ENCODE results near the gene C15orf39.

C15orf39 gene

GRCh38 chr15:75207618-75208500 lies 6.2 kb downstream of the C15orf39 start:
- FAIRE-seq (no peak), DNase-seq (ENCODE audit: insufficient read length) (no peak)
- TF ChIP-seq POLR2AphosphoS5 (IDR thresholded peaks at IDR 0.05; ENCODE audit: low read depth, low read length) (peak; percentile 23; the same call in 1 of the 2 replicates), POLR2A (IDR thresholded peaks at IDR 0.05; ENCODE audit: low read depth, low read length) (no peak)

GRCh38 chr15:75208501-75209288 lies 7.0 kb downstream of the C15orf39 start:
- TF ChIP-seq TAF1 (IDR thresholded peaks at IDR 0.05; ENCODE audit: borderline replicate concordance, low read depth, low read length) (no peak), POLR2A (IDR thresholded peaks at IDR 0.05; ENCODE audit: low read depth, low read length) (no peak), POLR2AphosphoS5 (IDR thresholded peaks at IDR 0.05; ENCODE audit: low read depth, low read length) (no peak)
- FAIRE-seq, result no peak
- no peak for DNase-seq (ENCODE audit: insufficient read length)

- TF ChIP-seq POLR2A (IDR thresholded peaks at IDR 0.05; ENCODE audit: low read depth, low read length) (no peak; the same call in 1 of the 2 replicates), POLR2AphosphoS5 (IDR thresholded peaks at IDR 0.05; ENCODE audit: low read depth, low read length) (no peak), TAF1 (IDR thresholded peaks at IDR 0.05; ENCODE audit: borderline replicate concordance, low read depth, low read length) (no peak)
- no peak for FAIRE-seq
- DNase-seq (ENCODE audit: insufficient read length), result no peak
Observed at GRCh38 chr15:75209289-75209676, 7.6 kb downstream of the C15orf39 start.

GRCh38 chr15:75210811-75211230 lies 9.1 kb downstream of the C15orf39 start:
- DNase-seq (ENCODE audit: insufficient read length) (no peak), FAIRE-seq (no peak)
- TF ChIP-seq POLR2A (IDR thresholded peaks at IDR 0.05; ENCODE audit: low read depth, low read length), result no peak
- TF ChIP-seq POLR2AphosphoS5 (IDR thresholded peaks at IDR 0.05; ENCODE audit: low read depth, low read length), result peak; percentile 58; the same call in 1 of the 2 replicates

- DNase-seq (ENCODE audit: insufficient read length), result no peak
- no peak for FAIRE-seq
- TF ChIP-seq POLR2AphosphoS5 (IDR thresholded peaks at IDR 0.05; ENCODE audit: low read depth, low read length) (no peak), POLR2A (IDR thresholded peaks at IDR 0.05; ENCODE audit: low read depth, low read length) (no peak), TAF1 (IDR thresholded peaks at IDR 0.05; ENCODE audit: borderline replicate concordance, low read depth, low read length) (no peak)
Observed at GRCh38 chr15:75211436-75212199, 9.9 kb downstream of the C15orf39 start.

GRCh38 chr15:75212200-75212858 lies 10.6 kb downstream of the C15orf39 start:
- DNase-seq (ENCODE audit: insufficient read length), result no peak
- TF ChIP-seq POLR2A (IDR thresholded peaks at IDR 0.05; ENCODE audit: low read depth, low read length), result peak; percentile 27; the same call in 1 of the 2 replicates
- no peak for TF ChIP-seq TAF1 (IDR thresholded peaks at IDR 0.05; ENCODE audit: borderline replicate concordance, low read depth, low read length)
- TF ChIP-seq POLR2AphosphoS5 (IDR thresholded peaks at IDR 0.05; ENCODE audit: low read depth, low read length), result peak; percentile 49
- no peak for FAIRE-seq

GRCh38 chr15:75213212-75213767 lies 11.6 kb downstream of the C15orf39 start:
- DNase-seq (ENCODE audit: insufficient read length) (no peak), FAIRE-seq (no peak)
- TF ChIP-seq POLR2A (IDR thresholded peaks at IDR 0.05; ENCODE audit: low read depth, low read length), result peak; percentile 17; the same call in 1 of the 2 replicates
- TF ChIP-seq TAF1 (IDR thresholded peaks at IDR 0.05; ENCODE audit: borderline replicate concordance, low read depth, low read length), result no peak
- TF ChIP-seq POLR2AphosphoS5 (IDR thresholded peaks at IDR 0.05; ENCODE audit: low read depth, low read length), result peak; percentile 15; the same call in 1 of the 2 replicates

- FAIRE-seq, result no peak
Observed at GRCh38 chr15:75213768-75214221, 12.1 kb downstream of the C15orf39 start.

GRCh38 chr15:75214293-75215096 lies 12.8 kb downstream of the C15orf39 start:
- TF ChIP-seq POLR2AphosphoS5 (IDR thresholded peaks at IDR 0.05; ENCODE audit: low read depth, low read length) (no peak), TAF1 (IDR thresholded peaks at IDR 0.05; ENCODE audit: borderline replicate concordance, low read depth, low read length) (no peak), POLR2A (IDR thresholded peaks at IDR 0.05; ENCODE audit: low read depth, low read length) (no peak; the same call in 1 of the 2 replicates)
- FAIRE-seq, result no peak
- DNase-seq (ENCODE audit: insufficient read length), result no peak

More at GRCh38 chr15:75213768-75214221, 12.1 kb downstream of the C15orf39 start:
- DNase-seq (ENCODE audit: insufficient read length), result no peak
- TF ChIP-seq POLR2AphosphoS5 (IDR thresholded peaks at IDR 0.05; ENCODE audit: low read depth, low read length) (peak; percentile 88), POLR2A (IDR thresholded peaks at IDR 0.05; ENCODE audit: low read depth, low read length) (peak; percentile 62; the same call in 1 of the 2 replicates), TAF1 (IDR thresholded peaks at IDR 0.05; ENCODE audit: borderline replicate concordance, low read depth, low read length) (no peak)
